HepG2 (cell line): Measurements from ENCODE around the gene NKIRAS1. TPM values are rescaled to one million over a fixed set of nuclear protein-coding genes. Genes with fewer than 3 reads are reported as not detected.

ENCODE experiments used
- ATAC-seq: fragments of 200-7000 bp; cut with Tn5 transposase; 3 replicates; pipeline ENCODE4 v1.9.1; 2020; ENCODE audit warnings: mild to moderate bottlenecking, moderate library complexity
- BruUV-seq: library from RNA; stranded (reverse); fragments of 400-500 nt; replicated peaks from 2 replicates; lab custom pipeline; 2021; lab: Mats Ljungman, UMichigan
- CTCF ChIA-PET: fragments of 300-600 bp; formaldehyde crosslinking; extraction: SDS; loops from one replicate; lab custom pipeline; 2021; ENCODE audit warnings: low total read pairs, inconsistent platforms, low intra/inter-chr PET ratio; lab: Yijun Ruan, JAX
- POLR2A ChIA-PET: fragments of 350-600 bp; sonication (Branson Sonifier 250); formaldehyde crosslinking; loops from one replicate; lab custom pipeline; 2020; ENCODE audit warnings: antibody characterized with exemption, inconsistent platforms; lab: Yijun Ruan, JAX
- DNase-seq: peaks from one replicate; pipeline ENCODE4 v3.0.0-alpha.2; 2015; ENCODE audit warnings: low spot score
- FAIRE-seq: peaks from 3 replicates; lab custom pipeline; 2011; peaks lifted over from hg19 to GRCh38; lab: Jason Lieb, UNC
- H2AFZ ChIP-seq: one replicate; pipeline ENCODE4 v1.6.1; 2011; ENCODE audit warnings: low read length, inconsistent platforms
- H3K27ac ChIP-seq: fragments of 300-600 bp; 3 replicates; pipeline ENCODE4 v1.8.0; 2011; ENCODE audit warnings: mixed run types, mild to moderate bottlenecking, mixed read lengths, low read length, inconsistent platforms; ENCODE audit not compliant: insufficient read depth; ENCODE audit errors: extremely low read length
- H3K27me3 ChIP-seq, 2 experiments: fragments of 200-600 bp in 1 of 2; 2 replicates in 1 of 2; 3 replicates in 1 of 2; pipeline versions ENCODE4 v1.6.0 to v1.8.0; 2011; ENCODE audit warnings: low read length in 2 of 2, mild to moderate bottlenecking in 2 of 2, moderate library complexity in 2 of 2, inconsistent platforms in 1 of 2; ENCODE audit not compliant: insufficient read depth in 2 of 2, control insufficient read depth in 1 of 2
- H3K36me3 ChIP-seq, 2 experiments: fragments of 200-600 bp in 1 of 2; replicated peaks in 1 of 2; 2 replicates in 1 of 2; 3 replicates in 1 of 2; pipeline versions ENCODE4 v1.5.1 to v1.8.0; 2011; ENCODE audit warnings: low read length in 2 of 2, inconsistent platforms in 1 of 2; ENCODE audit not compliant: insufficient read depth in 2 of 2, control insufficient read depth in 1 of 2
- H3K4me1 ChIP-seq: 2 replicates; pipeline ENCODE4 v1.5.1; 2012; ENCODE audit warnings: low read length, inconsistent platforms; ENCODE audit not compliant: insufficient read depth
- H3K4me2 ChIP-seq: 2 replicates; pipeline ENCODE4 v1.6.0; 2011; ENCODE audit warnings: low read depth, low read length, inconsistent platforms
- H3K4me3 ChIP-seq, 3 experiments: fragments of 200-600 bp in 1 of 3; sonication (generic), shearing (Covaris generic) in 1 of 3; replicated peaks in 1 of 3; 2 replicates each; pipeline ENCODE4 v1.5.1; 2011 to 2016; ENCODE audit warnings: low read length in 3 of 3, inconsistent platforms in 2 of 3, low read depth in 2 of 3, mild to moderate bottlenecking in 2 of 3, control low read depth in 1 of 3, mixed read lengths in 1 of 3; ENCODE audit not compliant: insufficient read depth in 1 of 3
- H3K79me2 ChIP-seq: one replicate; pipeline ENCODE4 v1.6.1; 2011; ENCODE audit warnings: low read length, inconsistent platforms; ENCODE audit not compliant: insufficient read depth
- H3K9ac ChIP-seq: 2 replicates; pipeline ENCODE4 v1.6.0; 2011; ENCODE audit warnings: mild to moderate bottlenecking, low read depth, low read length, inconsistent platforms; ENCODE audit not compliant: insufficient read depth
- H3K9me3 ChIP-seq: 2 replicates; pipeline ENCODE4 v1.5.1; 2012; ENCODE audit warnings: mild to moderate bottlenecking, low read length
- H4K20me1 ChIP-seq: 2 replicates; pipeline ENCODE4 v1.6.0; 2011; ENCODE audit warnings: inconsistent platforms, mild to moderate bottlenecking, low read length, moderate library complexity; ENCODE audit not compliant: insufficient read depth
- ARNT2 ChIP-seq: sonication (generic); formaldehyde crosslinking; IDR thresholded peaks from 2 replicates; pipeline ENCODE4 v1.8.0; 2022; ENCODE audit warnings: mild to moderate bottlenecking, low read depth, missing genetic modification reagents, moderate library complexity
- BRF2 ChIP-seq: sonication (generic); formaldehyde crosslinking; IDR thresholded peaks from 2 replicates; pipeline ENCODE4 v1.8.1; 2022; ENCODE audit warnings: mild to moderate bottlenecking, missing genetic modification reagents
- IKZF1 ChIP-seq: fragments of 450-650 bp; IDR thresholded peaks from 2 replicates; pipeline ENCODE4 v1.7.1; 2016
- POLR2A ChIP-seq, 2 experiments: IDR thresholded peaks; 2 replicates each; pipeline ENCODE4 v1.6.1; 2011; ENCODE audit warnings: low read depth in 2 of 2, low read length in 2 of 2, mild to moderate bottlenecking in 1 of 2, moderate library complexity in 1 of 2; ENCODE audit not compliant: insufficient read depth in 1 of 2
- POLR2AphosphoS5 ChIP-seq: IDR thresholded peaks from 2 replicates; pipeline ENCODE4 v1.6.1; 2012; ENCODE audit warnings: low read depth, low read length
- POLR2G ChIP-seq: fragments of 200-400 bp; formaldehyde crosslinking; IDR thresholded peaks from 2 replicates; pipeline ENCODE4 v1.6.1; 2018; ENCODE audit warnings: mild to moderate bottlenecking, low read depth, low read length, moderate library complexity
- TMF1 ChIP-seq: sonication (generic); formaldehyde crosslinking; IDR thresholded peaks from 2 replicates; pipeline ENCODE4 v1.8.1; 2022; ENCODE audit warnings: low read depth, missing genetic modification reagents
- ZBTB21 ChIP-seq: sonication (generic); formaldehyde crosslinking; IDR thresholded peaks from 2 replicates; pipeline ENCODE4 v1.4.0; 2020; ENCODE audit warnings: missing genetic modification reagents
- ZBTB8A ChIP-seq: sonication (generic); formaldehyde crosslinking; IDR thresholded peaks from 2 replicates; pipeline ENCODE4 v1.4.0; 2020; ENCODE audit warnings: mild to moderate bottlenecking, low read depth, missing genetic modification reagents, borderline replicate concordance
- ZNF12 ChIP-seq: sonication (generic); formaldehyde crosslinking; IDR thresholded peaks from 2 replicates; pipeline ENCODE4 v1.5.0; 2020; ENCODE audit warnings: missing genetic modification reagents
- ZNF17 ChIP-seq: sonication (generic); formaldehyde crosslinking; IDR thresholded peaks from 2 replicates; pipeline ENCODE4 v1.5.0; 2020; ENCODE audit warnings: mild to moderate bottlenecking, missing genetic modification reagents
- ZNF260 ChIP-seq: sonication (generic); formaldehyde crosslinking; IDR thresholded peaks from 2 replicates; pipeline ENCODE4 v1.4.0; 2020; ENCODE audit warnings: missing genetic modification reagents, low read depth, mild to moderate bottlenecking, borderline replicate concordance
- ZNF292 ChIP-seq: sonication (generic); formaldehyde crosslinking; IDR thresholded peaks from 2 replicates; pipeline ENCODE4 v1.8.1; 2022; ENCODE audit warnings: mild to moderate bottlenecking, low read depth, missing genetic modification reagents, borderline replicate concordance
- ZNF451 ChIP-seq: sonication (generic); formaldehyde crosslinking; IDR thresholded peaks from 2 replicates; pipeline ENCODE4 v1.5.0; 2020; ENCODE audit warnings: mild to moderate bottlenecking, missing genetic modification reagents
- ZNF597 ChIP-seq: sonication (generic); formaldehyde crosslinking; IDR thresholded peaks from 2 replicates; pipeline ENCODE4 v1.5.0; 2020; ENCODE audit warnings: missing genetic modification reagents
- ZNF703 ChIP-seq: sonication (generic); formaldehyde crosslinking; IDR thresholded peaks from 2 replicates; pipeline ENCODE4 v1.5.1; 2020; ENCODE audit warnings: missing genetic modification reagents, mild to moderate bottlenecking, moderate library complexity, borderline replicate concordance
- WGBS: methylation state at CpG from one replicate; pipeline ENCODE4 v1.1.6; 2017; ENCODE audit warnings: low lambda C conversion rate; 5-methylcytosine and 5-hydroxymethylcytosine counted together
- in situ Hi-C: cut with HindIII; loops from 2 replicates; pipeline ENCODE4 v1.10.0; 2017; ENCODE audit warnings: low pct_unique_long_range_greater_than_20kb; ENCODE audit not compliant: extremely low pct_ligation_motif_present
- intact Hi-C: fragments of 100-400 bp; cut with micrococcal nuclease; formaldehyde crosslinking; loops from one replicate; pipeline ENCODE4 v1.10.0; 2022; ENCODE audit not compliant: unreplicated experiment
- polyA plus RNA-seq, 8 experiments: library from polyadenylated mRNA; depleted of rRNA in 3 of 8; stranded (reverse) in 7 of 8; unstranded in 1 of 8; fragments of >200 nt; fragmentation: Illumina TruSeq in 4 of 8; extraction: Trizol in 4 of 8; gene quantifications; 2 replicates each; pipeline versions ENCODE4 v1.2.1 to v1.2.3, GENCODE V29; 2011 to 2016; ENCODE audit warnings: low read depth in 4 of 8, missing spikeins in 1 of 8, mixed read lengths in 1 of 8; ENCODE audit not compliant: insufficient read depth in 1 of 8
- total RNA-seq, 5 experiments: library from RNA; depleted of rRNA; stranded (reverse); fragments of >200 nt; fragmentation: Illumina TruSeq; extraction: Trizol; gene quantifications; 2 replicates each; pipeline ENCODE4 v1.2.3, GENCODE V29; 2016; ENCODE audit warnings: low read depth in 1 of 5
- TF ChIP-seq, protein P1 (sequence below): IDR thresholded peaks from 2 replicates; pipeline ENCODE4 v1.6.1; 2016; ENCODE audit warnings: low read depth, control low read depth

The NKIRAS1 gene
- total and polyA plus RNA-seq, 2 of the 13 experiments (the other 11 are each of a cell fraction or from before 2014, with no cell fraction given): 4.3 to 8.0 TPM

GRCh38 chr3:23917679-23918303 is 1.0 kb upstream of the NKIRAS1 start (continued):
- TF ChIP-seq POLR2G (0 out of 2 replicates have a peak, but pooled peaks have one; percentile 3), ZNF260 (0 out of 2 replicates have a peak, but pooled peaks have one; percentile 4), POLR2AphosphoS5 (peak; percentile 10; the same call in 1 of the 2 replicates), TMF1 (CRISPR knock-in tag) (0 out of 2 replicates have a peak, but pooled peaks have one; percentile 5), POLR2A (IDR thresholded peaks at IDR 0.05; ENCODE audit: insufficient read depth in 1 of 2, low read depth in 2 of 2, low read length in 2 of 2) (0 out of 4 replicates have a peak, but pooled peaks of 1 of the 2 experiments have one; percentile 10)

GRCh38 chr3:23916152-23916885 is 471 bp downstream of the NKIRAS1 start:
- FAIRE-seq: no peak
- no peak overlapping the region for H2AFZ ChIP-seq
- TSS peak; percentile 67 for BruUV-seq
- no peak for DNase-seq
- intact Hi-C loops: no loop called here
- peaks cover 54% of the 10 kb centered on the region for H3K4me1 ChIP-seq
- no peaks in the 10 kb centered on the region; a peak in 1 of 5 replicates for H3K27me3 ChIP-seq
- WGBS: 1% methylated on average over 15 of the region's 48 CpGs
- peak overlapping the region; percentile 95 for H3K9ac ChIP-seq
- CTCF ChIA-PET: no interaction called here
- H4K20me1 ChIP-seq: peaks cover 36% of the 10 kb centered on the region
- peak overlapping the region; percentile 91 to 99 (median 98) for H3K4me3 ChIP-seq
- in situ Hi-C loops: no loop called here
- peaks cover 4 to 9% of the 10 kb centered on the region in 2 experiments; a peak in 4 of 5 replicates for H3K36me3 ChIP-seq
- peak overlapping the region; percentile 81 for H3K27ac ChIP-seq
- peak overlapping the region; percentile 76 for H3K4me2 ChIP-seq
- H3K9me3 ChIP-seq: no peaks in the 10 kb centered on the region
- peak; percentile 74 for ATAC-seq
- POLR2A ChIA-PET: interaction anchor here (0.6 to 3.8 kb wide), 28 partner anchors 8 to 1867 kb away, joined by 3 to 72 read pairs (median 8); partner anchors contain the start of gene NGLY1
- peaks cover 56% of the 10 kb centered on the region for H3K79me2 ChIP-seq
- TF ChIP-seq ZNF597 (CRISPR knock-in tag): no peak
- 0 out of 2 replicates have a peak, but pooled peaks have one; percentile 17 for TF ChIP-seq ZBTB8A (CRISPR knock-in tag)
- TF ChIP-seq BRF2: 0 out of 2 replicates have a peak, but pooled peaks have one; percentile 8
- TF ChIP-seq ARNT2 (CRISPR knock-in tag): no peak
- TF ChIP-seq, protein P1, sequence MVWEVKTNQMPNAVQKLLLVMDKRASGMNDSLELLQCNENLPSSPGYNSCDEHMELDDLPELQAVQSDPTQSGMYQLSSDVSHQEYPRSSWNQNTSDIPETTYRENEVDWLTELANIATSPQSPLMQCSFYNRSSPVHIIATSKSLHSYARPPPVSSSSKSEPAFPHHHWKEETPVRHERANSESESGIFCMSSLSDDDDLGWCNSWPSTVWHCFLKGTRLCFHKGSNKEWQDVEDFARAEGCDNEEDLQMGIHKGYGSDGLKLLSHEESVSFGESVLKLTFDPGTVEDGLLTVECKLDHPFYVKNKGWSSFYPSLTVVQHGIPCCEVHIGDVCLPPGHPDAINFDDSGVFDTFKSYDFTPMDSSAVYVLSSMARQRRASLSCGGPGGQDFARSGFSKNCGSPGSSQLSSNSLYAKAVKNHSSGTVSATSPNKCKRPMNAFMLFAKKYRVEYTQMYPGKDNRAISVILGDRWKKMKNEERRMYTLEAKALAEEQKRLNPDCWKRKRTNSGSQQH (CRISPR knock-in tag): no peak
- TF ChIP-seq ZNF292 (CRISPR knock-in tag): peak; percentile 98; the same call in 1 of the 2 replicates
- 0 out of 2 replicates have a peak, but pooled peaks have one; percentile 6 for TF ChIP-seq ZNF17 (CRISPR knock-in tag)
- 0 out of 2 replicates have a peak, but pooled peaks have one; percentile 86 for TF ChIP-seq ZNF703 (CRISPR knock-in tag)
- no peak for TF ChIP-seq ZNF451 (CRISPR knock-in tag)
- 0 out of 2 replicates have a peak, but pooled peaks have one; percentile 8 for TF ChIP-seq ZNF12 (CRISPR knock-in tag)
- TF ChIP-seq ZBTB21 (CRISPR knock-in tag): peak; percentile 8; the same call in 1 of the 2 replicates
- no peak for TF ChIP-seq IKZF1
